Measurements from ENCODE around the gene ARHGEF39.

- TF ChIP-seq, protein P1, sequence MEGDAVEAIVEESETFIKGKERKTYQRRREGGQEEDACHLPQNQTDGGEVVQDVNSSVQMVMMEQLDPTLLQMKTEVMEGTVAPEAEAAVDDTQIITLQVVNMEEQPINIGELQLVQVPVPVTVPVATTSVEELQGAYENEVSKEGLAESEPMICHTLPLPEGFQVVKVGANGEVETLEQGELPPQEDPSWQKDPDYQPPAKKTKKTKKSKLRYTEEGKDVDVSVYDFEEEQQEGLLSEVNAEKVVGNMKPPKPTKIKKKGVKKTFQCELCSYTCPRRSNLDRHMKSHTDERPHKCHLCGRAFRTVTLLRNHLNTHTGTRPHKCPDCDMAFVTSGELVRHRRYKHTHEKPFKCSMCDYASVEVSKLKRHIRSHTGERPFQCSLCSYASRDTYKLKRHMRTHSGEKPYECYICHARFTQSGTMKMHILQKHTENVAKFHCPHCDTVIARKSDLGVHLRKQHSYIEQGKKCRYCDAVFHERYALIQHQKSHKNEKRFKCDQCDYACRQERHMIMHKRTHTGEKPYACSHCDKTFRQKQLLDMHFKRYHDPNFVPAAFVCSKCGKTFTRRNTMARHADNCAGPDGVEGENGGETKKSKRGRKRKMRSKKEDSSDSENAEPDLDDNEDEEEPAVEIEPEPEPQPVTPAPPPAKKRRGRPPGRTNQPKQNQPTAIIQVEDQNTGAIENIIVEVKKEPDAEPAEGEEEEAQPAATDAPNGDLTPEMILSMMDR (IDR thresholded peaks at IDR 0.05; ENCODE audit: insufficient read depth, low read depth, low read length), result no peak
- no peak for TF ChIP-seq EZH2 (IDR thresholded peaks at IDR 0.05; ENCODE audit: insufficient read depth, low read length)
Measured at GRCh38 chr9:35659340-35659739, 5.7 kb downstream of the ARHGEF39 start.
